DND-41 (cell line): ENCODE measurements around the gene NIPSNAP2.
"Not testable (repeated sequence)": the region's sequence is repeated elsewhere in the genome, so short reads cannot be mapped to it uniquely, and the experiment has no call there.

ENCODE experiments used
- ATAC-seq: fragments of 200-7000 bp; cut with Tn5 transposase; 3 replicates; pipeline ENCODE4 v1.9.1; 2021; ENCODE audit warnings: low read depth; ENCODE audit not compliant: insufficient read depth
- DNase-seq: peaks from one replicate; pipeline ENCODE4 v3.0.0-alpha.2; 2020
- H2AFZ ChIP-seq: 2 replicates; pipeline ENCODE4 v1.6.0; 2012; ENCODE audit warnings: low read depth, low read length
- H3K27ac ChIP-seq: 2 replicates; pipeline ENCODE4 v1.5.1; 2012; ENCODE audit warnings: low read length, inconsistent platforms
- H3K27me3 ChIP-seq: fragments of 200-600 bp; sonication (generic); 2 replicates; pipeline ENCODE4 v1.6.0; 2012; ENCODE audit warnings: low read length, mild to moderate bottlenecking, inconsistent platforms; ENCODE audit not compliant: insufficient read depth, poor library complexity
- H3K36me3 ChIP-seq: 2 replicates; pipeline ENCODE4 v1.5.1; 2012; ENCODE audit warnings: low read length, inconsistent platforms; ENCODE audit not compliant: insufficient read depth
- H3K4me1 ChIP-seq: 2 replicates; pipeline ENCODE4 v1.5.1; 2012; ENCODE audit warnings: mild to moderate bottlenecking, low read length; ENCODE audit not compliant: insufficient read depth
- H3K4me2 ChIP-seq: 2 replicates; pipeline ENCODE4 v1.6.0; 2012; ENCODE audit warnings: mild to moderate bottlenecking, moderate library complexity, low read length, inconsistent platforms; ENCODE audit not compliant: insufficient read depth
- H3K4me3 ChIP-seq, 2 experiments: fragments of 200-600 bp in 1 of 2; shearing (Covaris generic) in 1 of 2; 2 replicates each; pipeline ENCODE4 v1.5.1; 2012 to 2016; ENCODE audit warnings: inconsistent platforms in 2 of 2, low read length in 2 of 2, mild to moderate bottlenecking in 2 of 2, low read depth in 1 of 2, moderate library complexity in 1 of 2
- H3K79me2 ChIP-seq: 2 replicates; pipeline ENCODE4 v1.6.0; 2012; ENCODE audit warnings: low read length, inconsistent platforms; ENCODE audit not compliant: insufficient read depth
- H3K9ac ChIP-seq: 2 replicates; pipeline ENCODE4 v1.6.0; 2012; ENCODE audit warnings: low read depth, mild to moderate bottlenecking, inconsistent platforms, low read length, moderate library complexity
- H3K9me3 ChIP-seq: 2 replicates; pipeline ENCODE4 v1.5.1; 2012; ENCODE audit warnings: low read length, moderate library complexity, mild to moderate bottlenecking, inconsistent platforms; ENCODE audit not compliant: insufficient read depth, severe bottlenecking
- H4K20me1 ChIP-seq: 2 replicates; pipeline ENCODE4 v1.6.0; 2012; ENCODE audit warnings: low read length; ENCODE audit not compliant: insufficient read depth
- CTCF ChIP-seq: IDR thresholded peaks from 2 replicates; pipeline ENCODE4 v1.5.1; 2012; ENCODE audit warnings: borderline replicate concordance, low read length, moderate library complexity, mild to moderate bottlenecking; ENCODE audit not compliant: poor library complexity, severe bottlenecking; ENCODE audit errors: extremely low read depth
- EZH2 ChIP-seq: IDR thresholded peaks from 3 replicates; pipeline ENCODE4 v1.6.1; 2012; ENCODE audit warnings: borderline replicate concordance, low read depth, mild to moderate bottlenecking, moderate library complexity, low read length, inconsistent platforms; ENCODE audit not compliant: severe bottlenecking

NIPSNAP2 gene

GRCh38 chr7:56030340-56030739 is 66.0 kb downstream of the NIPSNAP2 start:
- no peak overlapping the region for H3K27ac ChIP-seq
- DNase-seq (no peak), ATAC-seq (no peak)
- H3K36me3 ChIP-seq, result peaks cover 47% of the 10 kb centered on the region
- no peaks in the 10 kb centered on the region for H3K27me3 ChIP-seq
- no peaks in the 10 kb centered on the region for H3K9me3 ChIP-seq
- no peaks in the 10 kb centered on the region; the same call in 1 of the 2 replicates for H4K20me1 ChIP-seq
- H2AFZ ChIP-seq, result no peak overlapping the region
- H3K79me2 ChIP-seq, result peaks cover 48% of the 10 kb centered on the region
- peaks cover 28% of the 10 kb centered on the region for H3K4me1 ChIP-seq
- H3K9ac ChIP-seq, result no peak overlapping the region
- peak overlapping the region; percentile 8; the same call in 1 of the 2 replicates for H3K4me2 ChIP-seq
- TF ChIP-seq EZH2, result no peak
- TF ChIP-seq CTCF, result no peak
- H3K4me3 ChIP-seq, result no peak overlapping the region

GRCh38 chr7:56031556-56031955 is 67.2 kb downstream of the NIPSNAP2 start:
- not testable (repeated sequence) for ATAC-seq, H3K9ac ChIP-seq, H4K20me1 ChIP-seq, H3K9me3 ChIP-seq, DNase-seq, H3K4me3 ChIP-seq, H3K27me3 ChIP-seq, H3K27ac ChIP-seq, H2AFZ ChIP-seq
- peaks cover 43% of the 10 kb centered on the region for H3K79me2 ChIP-seq
- H3K4me1 ChIP-seq, result peaks cover 32% of the 10 kb centered on the region
- H3K4me2 ChIP-seq, result peak overlapping the region; percentile 71
- H3K36me3 ChIP-seq, result peaks cover 41% of the 10 kb centered on the region

- Histone ChIP-seq H3K4me3 (peak overlapping the region in 1 of 2 experiments; percentile 62; a peak in 1 of 4 replicates), H3K79me2 (peaks cover 41% of the 10 kb centered on the region), H3K4me2 (peak overlapping the region; percentile 71), H3K4me1 (peaks cover 32% of the 10 kb centered on the region), H3K9ac (peak overlapping the region; percentile 64), H3K36me3 (peaks cover 34% of the 10 kb centered on the region)
- not testable (repeated sequence) for H2AFZ ChIP-seq, H4K20me1 ChIP-seq, DNase-seq, H3K9me3 ChIP-seq, H3K27ac ChIP-seq, ATAC-seq, H3K27me3 ChIP-seq
Observed at GRCh38 chr7:56032578-56032977, 68.2 kb downstream of the NIPSNAP2 start.

GRCh38 chr7:56033671-56034432 is 69.5 kb downstream of the NIPSNAP2 start:
- peaks cover 30% of the 10 kb centered on the region for H3K36me3 ChIP-seq
- peak overlapping the region; percentile 58 to 62 for H3K4me3 ChIP-seq
- H4K20me1 ChIP-seq, result no peaks in the 10 kb centered on the region
- H2AFZ ChIP-seq, result peak overlapping the region; percentile 67
- peak; percentile 96 for ATAC-seq
- H3K79me2 ChIP-seq, result peaks cover 33% of the 10 kb centered on the region
- peaks cover 32% of the 10 kb centered on the region for H3K4me1 ChIP-seq
- TF ChIP-seq CTCF (peak; percentile 44), EZH2 (no peak)
- peak overlapping the region; percentile 82 for H3K27ac ChIP-seq
- no peaks in the 10 kb centered on the region for H3K9me3 ChIP-seq
- H3K4me2 ChIP-seq, result peak overlapping the region; percentile 71
- peak; percentile 95 for DNase-seq
- peak overlapping the region; percentile 64 for H3K9ac ChIP-seq
- no peaks in the 10 kb centered on the region for H3K27me3 ChIP-seq
